GM23248 (cell line): Measurements from ENCODE around the gene HPDL. TPM values are rescaled to one million over a fixed set of nuclear protein-coding genes. Genes with fewer than 3 reads are reported as not detected.

Experiments
- DNase-seq: peaks from one replicate; pipeline ENCODE4 v3.0.0-alpha.2; 2015
- H2AFZ ChIP-seq: fragments of 200-600 bp; sonication (generic); 2 replicates; pipeline ENCODE4 v1.6.1; 2016; ENCODE audit warnings: antibody characterized with exemption
- H3F3A ChIP-seq: fragments of 200-600 bp; sonication (generic); 2 replicates; pipeline ENCODE4 v1.6.1; 2016; ENCODE audit warnings: mild to moderate bottlenecking, antibody characterized with exemption, mixed run types; ENCODE audit not compliant: insufficient read depth
- H3K27ac ChIP-seq: fragments of 200-600 bp; sonication (generic); 2 replicates; pipeline ENCODE4 v1.5.1; 2016; ENCODE audit warnings: mild to moderate bottlenecking
- H3K27me3 ChIP-seq: fragments of 200-600 bp; sonication (generic); replicated peaks from 2 replicates; pipeline ENCODE4 v1.6.1; 2016; ENCODE audit warnings: mild to moderate bottlenecking; ENCODE audit not compliant: insufficient read depth
- H3K36me3 ChIP-seq: fragments of 200-600 bp; sonication (generic); 2 replicates; pipeline ENCODE4 v1.6.1; 2016; ENCODE audit warnings: low read depth, mild to moderate bottlenecking
- H3K4me1 ChIP-seq: fragments of 200-600 bp; sonication (generic); 2 replicates; pipeline ENCODE4 v1.6.1; 2016; ENCODE audit warnings: mild to moderate bottlenecking; ENCODE audit not compliant: insufficient read depth
- H3K4me2 ChIP-seq: fragments of 200-600 bp; sonication (generic); one replicate; pipeline ENCODE4 v1.6.1; 2016; ENCODE audit warnings: mild to moderate bottlenecking; ENCODE audit not compliant: unreplicated experiment
- H3K4me3 ChIP-seq: fragments of 200-600 bp; sonication (generic); 2 replicates; pipeline ENCODE4 v1.5.1; 2016; ENCODE audit warnings: mild to moderate bottlenecking
- H3K79me2 ChIP-seq: fragments of 200-600 bp; sonication (generic); 2 replicates; pipeline ENCODE4 v1.6.1; 2016; ENCODE audit warnings: mild to moderate bottlenecking; ENCODE audit not compliant: insufficient read depth
- H3K9ac ChIP-seq: fragments of 200-600 bp; sonication (generic); 2 replicates; pipeline ENCODE4 v1.6.1; 2016; ENCODE audit warnings: mild to moderate bottlenecking
- H3K9me2 ChIP-seq: fragments of 200-600 bp; sonication (generic); 2 replicates; pipeline ENCODE4 v1.6.1; 2016; ENCODE audit warnings: mixed run types, mild to moderate bottlenecking, moderate library complexity; ENCODE audit not compliant: insufficient read depth
- H3K9me3 ChIP-seq: fragments of 200-600 bp; sonication (generic); one replicate; pipeline ENCODE4 v1.6.1; 2017; ENCODE audit warnings: low read depth
- H4K20me1 ChIP-seq: fragments of 200-600 bp; sonication (generic); 2 replicates; pipeline ENCODE4 v1.6.0; 2016; ENCODE audit not compliant: insufficient read depth
- EZH2 ChIP-seq: fragments of 200-600 bp; sonication (generic); IDR thresholded peaks from 2 replicates; pipeline ENCODE4 v1.6.1; 2018; ENCODE audit warnings: antibody characterized with exemption, mild to moderate bottlenecking; ENCODE audit not compliant: insufficient read depth, poor library complexity, severe bottlenecking
- EZH2phosphoT487 ChIP-seq: fragments of 200-600 bp; sonication (generic); IDR thresholded peaks from 2 replicates; pipeline ENCODE4 v1.6.1; 2018; ENCODE audit warnings: antibody characterized with exemption, moderate library complexity, mild to moderate bottlenecking, low read depth; ENCODE audit not compliant: insufficient read depth
- WGBS, 2 experiments: methylation state at CpG; one replicate each; pipeline ENCODE4 v1.1.6; 2015 to 2017; ENCODE audit warnings: low lambda C conversion rate in 2 of 2, low coverage in 1 of 2; ENCODE audit errors: missing lambda C conversion rate in 2 of 2; 5-methylcytosine and 5-hydroxymethylcytosine counted together
- in situ Hi-C: fragments of 300-500 bp; cut with MboI; formaldehyde crosslinking; loops from 2 replicates; pipeline ENCODE4 v1.15.0; 2020
- polyA plus RNA-seq: library from polyadenylated mRNA; unstranded; fragments of >200 nt; fragmentation: Nextera tagmentation; extraction: Ambion mirVana; gene quantifications from 2 replicates; pipeline ENCODE4 v1.2.1, GENCODE V29; 2016
- total RNA-seq: library from RNA; depleted of rRNA; stranded (reverse); fragments of >200 nt; shearing (Covaris generic); gene quantifications from 2 replicates; pipeline ENCODE4 v1.2.3, GENCODE V29; 2014

The HPDL gene
- total and polyA plus RNA-seq, 2 experiments from 2014 or later, result 1.2 to 3.7 TPM

- Histone ChIP-seq H3K27ac (peak within 1 kb of the TSS; percentile 91), H3F3A (peaks cover 18% of the 10 kb centered on the region), H3K9ac (peak within 1 kb of the TSS; percentile 89), H3K4me1 (peaks cover 16% of the 10 kb centered on the region), H2AFZ (peak within 1 kb of the TSS; percentile 80), H3K27me3 (no peaks in the 10 kb centered on the region), H4K20me1 (no peaks in the 10 kb centered on the region), H3K9me2 (no peaks in the 10 kb centered on the region), H3K36me3 (peaks cover 20% of the 10 kb centered on the region; the same call in 1 of the 2 replicates), H3K9me3 (no peaks in the 10 kb centered on the region), H3K4me2 (peak within 1 kb of the TSS; percentile 80), H3K4me3 (peak within 1 kb of the TSS; percentile 81), H3K79me2 (peaks cover 54% of the 10 kb centered on the region)
- DNase-seq, result peak; percentile 98
- WGBS, 2 experiments, result 2% methylated on average over 47 to 70 of the region's 70 CpGs
- no peak for TF ChIP-seq EZH2phosphoT487
- TF ChIP-seq EZH2, result no peak
- in situ Hi-C loops, result no loop called here
These were observed 13.3 kb downstream of the HPDL start, which contains the start of the genes MUTYH and TOE1 for GRCh38 chr1:45339789-45340558. Gene MUTYH (minus strand): TSS chr1:45340440. CDS start chr1:45334505, 5,935 bp downstream. Gene TOE1 (plus strand): TSS chr1:45340170. CDS start chr1:45340253, 83 bp downstream.

GRCh38 chr1:45340816-45341466, 14.2 kb downstream of the HPDL start:
- peak; percentile 45 for DNase-seq
- Histone ChIP-seq H3F3A (peaks cover 18% of the 10 kb centered on the region), H2AFZ (peak overlapping the region; percentile 80), H3K79me2 (peaks cover 53% of the 10 kb centered on the region), H3K9me2 (no peaks in the 10 kb centered on the region), H3K4me3 (peak overlapping the region; percentile 81), H3K4me1 (peaks cover 16% of the 10 kb centered on the region), H4K20me1 (no peaks in the 10 kb centered on the region), H3K36me3 (peaks cover 20% of the 10 kb centered on the region; the same call in 1 of the 2 replicates), H3K27me3 (no peaks in the 10 kb centered on the region), H3K4me2 (peak overlapping the region; percentile 80), H3K9ac (peak overlapping the region; percentile 89), H3K27ac (peak overlapping the region; percentile 91), H3K9me3 (no peaks in the 10 kb centered on the region)
- no peak for TF ChIP-seq EZH2
- TF ChIP-seq EZH2phosphoT487, result no peak
- in situ Hi-C loops, result no loop called here
- WGBS, 2 experiments, result 25 to 31% methylated on average over 6 of the region's 6 CpGs

DNA sequence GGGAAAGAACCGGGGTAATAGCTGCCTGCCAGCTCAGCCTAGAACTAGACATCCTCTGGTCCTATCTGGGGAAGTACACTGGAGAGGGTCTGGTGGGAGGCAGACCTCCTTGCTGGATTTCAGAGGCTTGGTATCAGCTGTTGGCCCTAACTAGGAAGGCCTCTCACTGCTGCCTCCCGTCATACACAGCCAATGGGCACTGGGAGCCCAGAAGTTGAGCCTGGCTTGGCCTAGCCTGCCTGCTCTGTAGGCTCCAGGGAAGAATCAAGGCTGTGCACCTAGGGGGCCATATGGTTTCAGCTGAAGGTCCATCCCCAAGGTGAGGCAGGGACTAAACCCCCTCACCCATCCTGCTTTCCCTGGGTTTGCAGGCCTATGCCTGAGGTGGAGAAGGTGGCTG, 17.8 kb downstream of the HPDL start:
- Histone ChIP-seq H3F3A (peaks cover 23% of the 10 kb centered on the region), H3K9ac (no peak overlapping the region), H3K27me3 (no peaks in the 10 kb centered on the region), H3K36me3 (peaks cover 20% of the 10 kb centered on the region; the same call in 1 of the 2 replicates), H3K4me3 (no peak overlapping the region), H3K4me1 (peaks cover 27% of the 10 kb centered on the region), H2AFZ (no peak overlapping the region), H3K9me2 (no peaks in the 10 kb centered on the region), H3K9me3 (no peaks in the 10 kb centered on the region), H4K20me1 (no peaks in the 10 kb centered on the region), H3K27ac (no peak overlapping the region), H3K79me2 (peaks cover 24% of the 10 kb centered on the region), H3K4me2 (no peak overlapping the region)
- TF ChIP-seq EZH2phosphoT487, result no peak
- no peak for TF ChIP-seq EZH2
- in situ Hi-C loops, result no loop called here
- WGBS, 2 experiments, result 95% methylated on average over 2 of the region's 2 CpGs
- DNase-seq, result no peak

DNA sequence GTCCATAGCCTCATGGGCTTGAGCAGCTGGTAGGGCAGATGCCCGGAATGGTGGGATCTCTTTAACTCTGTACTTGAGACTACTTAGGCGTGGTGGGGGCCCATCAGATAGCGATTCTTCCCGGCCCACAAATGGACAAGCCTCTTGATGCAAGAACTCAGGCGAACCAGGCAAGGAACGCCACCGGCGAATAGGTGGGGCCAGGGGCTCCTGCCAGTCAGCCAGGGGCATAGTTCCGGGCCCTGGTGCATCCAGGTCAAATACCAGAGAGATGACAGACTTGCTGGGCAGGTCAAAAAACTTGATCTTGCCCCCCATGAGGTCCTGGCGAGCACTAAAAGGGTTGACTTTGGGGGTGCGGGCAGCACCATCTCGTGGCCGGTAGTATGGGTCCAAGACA, 18.3 kb downstream of the HPDL start:
- H3K36me3 ChIP-seq, result peaks cover 20% of the 10 kb centered on the region; the same call in 1 of the 2 replicates
- in situ Hi-C loops, result loop anchor here (5.0 kb wide), 1 partner anchor 147 kb away; the partner anchor contains the start of gene TESK2
- no peaks in the 10 kb centered on the region for H3K9me3 ChIP-seq
- peaks cover 24% of the 10 kb centered on the region for H3K79me2 ChIP-seq
- no peaks in the 10 kb centered on the region for H4K20me1 ChIP-seq
- H3K9me2 ChIP-seq, result no peaks in the 10 kb centered on the region
- H3K4me3 ChIP-seq, result no peak overlapping the region
- no peak overlapping the region for H2AFZ ChIP-seq
- WGBS, 2 experiments, result 89 to 91% methylated on average over 13 of the region's 13 CpGs
- no peak overlapping the region for H3K9ac ChIP-seq
- TF ChIP-seq EZH2 (no peak), EZH2phosphoT487 (no peak)
- DNase-seq, result no peak
- peaks cover 27% of the 10 kb centered on the region for H3K4me1 ChIP-seq
- peaks cover 23% of the 10 kb centered on the region for H3F3A ChIP-seq
- no peaks in the 10 kb centered on the region for H3K27me3 ChIP-seq
- H3K4me2 ChIP-seq, result no peak overlapping the region
- H3K27ac ChIP-seq, result no peak overlapping the region
